Stomach (tissue), 9 donors: ENCODE data around the gene PCDHB12. TPM values are rescaled to one million over a fixed set of nuclear protein-coding genes. Genes with fewer than 3 reads are reported as not detected.
"Not testable (repeated sequence)": the region's sequence is repeated elsewhere in the genome, so short reads cannot be mapped to it uniquely, and the experiment has no call there.

ENCODE experiments used
- DNase-seq, 2 donors: peaks; one replicate each; pipeline versions ENCODE4 v3.0.0 to v3.0.0-alpha.2; 2013 to 2019
- H3K27ac ChIP-seq, 5 donors: fragments of 200-600 bp in 4 of 5; sonication (generic) in 4 of 5; one replicate each; pipeline ENCODE4 v1.5.1; 2013 to 2019; ENCODE audit warnings: mild to moderate bottlenecking in 1 of 5, moderate library complexity in 1 of 5
- H3K27me3 ChIP-seq, 3 donors: fragments of 200-600 bp; sonication (generic); one replicate each; pipeline ENCODE4 v1.5.1; 2017 to 2019; ENCODE audit warnings: mixed run types in 1 of 3
- H3K36me3 ChIP-seq, 4 donors: fragments of 200-600 bp; sonication (generic); 1 replicate in 3 of 4; 2 replicates in 1 of 4; pipeline ENCODE4 v1.5.1; 2016 to 2019
- H3K4me1 ChIP-seq, 4 donors: fragments of 200-600 bp; sonication (generic); one replicate each; pipeline ENCODE4 v1.5.1; 2016 to 2019
- H3K4me3 ChIP-seq, 4 donors: fragments of 200-600 bp; sonication (generic) in 3 of 4; one replicate each; pipeline ENCODE4 v1.5.1; 2016 to 2019; ENCODE audit warnings: mild to moderate bottlenecking in 1 of 4
- H3K9me3 ChIP-seq, 4 donors: fragments of 200-600 bp; sonication (generic); one replicate each; pipeline ENCODE4 v1.5.1; 2016 to 2019
- CTCF ChIP-seq, 7 experiments: fragments of 450-650 bp in 4 of 7; fragments of 200-600 bp in 3 of 7; sonication (generic) in 3 of 7; IDR thresholded peaks; one replicate each; pipeline ENCODE4 v1.5.1; 2016 to 2019; ENCODE audit warnings: antibody characterized with exemption in 7 of 7, control low read depth in 2 of 7, mild to moderate bottlenecking in 1 of 7
- EP300 ChIP-seq: sonication (generic); formaldehyde crosslinking; IDR thresholded peaks from one replicate; pipeline ENCODE4 v1.6.1; 2017; ENCODE audit warnings: antibody characterized with exemption
- POLR2A ChIP-seq, 4 donors: fragments of 450-650 bp; IDR thresholded peaks; one replicate each; pipeline ENCODE4 v1.6.1; 2016; ENCODE audit warnings: antibody characterized with exemption in 4 of 4, control low read depth in 2 of 4, mild to moderate bottlenecking in 1 of 4, moderate library complexity in 1 of 4
- POLR2AphosphoS5 ChIP-seq, 3 donors: sonication (generic); formaldehyde crosslinking; IDR thresholded peaks; one replicate each; pipeline ENCODE4 v1.6.1; 2016; ENCODE audit warnings: antibody characterized with exemption in 3 of 3
- WGBS, 5 donors: extraction: QIAGEN DNeasy Blood & Tissue Kit in 3 of 5; methylation state at CpG; one replicate each; pipeline versions ENCODE4 v1.1.5 to v1.1.7; 2013 to 2018; 5-methylcytosine and 5-hydroxymethylcytosine counted together
- intact Hi-C: fragments of 100-400 bp; cut with DNase I; formaldehyde crosslinking; loops from one replicate; pipeline ENCODE4 v1.15.1; 2023; ENCODE audit warnings: low total_unique reads
- polyA plus RNA-seq, 3 donors: library from polyadenylated mRNA; stranded (reverse); fragments of 200-250 nt; gene quantifications; one replicate each; pipeline ENCODE4 v1.2.3, GENCODE V29; 2013
- total RNA-seq, 5 donors: library from RNA; depleted of rRNA; stranded (reverse); fragments of >200 nt; gene quantifications; one replicate each; pipeline versions ENCODE4 v1.1.0 to v1.2.3, GENCODE V29; 2014 to 2016
- donor health status: healthy with polysubstance abuse.
- donor health status: Bipolar disorder and iron deficiency.
- donor health status: healthy.

Gene PCDHB12
- total and polyA plus RNA-seq, 8 donors = 0.19 to 8.5 (median 1.2) TPM; not detected in 1

DNA sequence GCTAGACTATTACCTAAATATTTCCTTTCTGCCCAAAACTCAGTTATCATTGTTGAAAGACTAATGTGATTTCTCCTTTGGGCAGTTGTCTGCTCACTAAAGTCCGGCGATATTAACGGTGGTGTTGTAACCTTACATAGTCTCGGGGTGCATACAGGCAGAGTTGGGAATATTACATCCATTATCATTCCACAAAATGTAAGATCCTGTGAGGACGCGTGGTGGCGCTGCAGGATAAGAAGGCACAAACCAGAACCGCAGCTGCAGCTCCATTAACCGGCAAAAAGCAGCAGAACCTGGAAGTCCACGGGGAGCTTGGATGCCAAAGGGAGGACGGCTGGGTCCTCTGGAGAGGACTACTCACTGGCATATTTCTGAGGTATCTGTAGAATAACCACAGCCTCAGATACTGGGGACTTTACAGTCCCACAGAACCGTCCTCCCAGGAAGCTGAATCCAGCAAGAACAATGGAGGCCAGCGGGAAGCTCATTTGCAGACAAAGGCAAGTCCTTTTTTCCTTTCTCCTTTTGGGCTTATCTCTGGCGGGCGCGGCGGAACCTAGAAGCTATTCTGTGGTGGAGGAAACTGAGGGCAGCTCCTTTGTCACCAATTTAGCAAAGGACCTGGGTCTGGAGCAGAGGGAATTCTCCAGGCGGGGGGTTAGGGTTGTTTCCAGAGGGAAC is 5.3 kb downstream of the PCDHB12 start, which contains the start of gene PCDHB13:
Gene PCDHB13 (plus strand): TSS at position 264 of the 684 bp plus-strand sequence. CDS start 205 bp downstream, at position 469.
- intact Hi-C loops, H3K27ac ChIP-seq, H3K4me3 ChIP-seq, H3K4me1 ChIP-seq: not testable (repeated sequence)
- H3K27me3 ChIP-seq = peaks cover 0 to 42% (median 0%) of the 10 kb centered on the region in 3 donors
- H3K36me3 ChIP-seq = peaks cover 0 to 12% (median 0%) of the 10 kb centered on the region in 4 donors
- peak; percentile 56 to 65 for DNase-seq
- TF ChIP-seq CTCF (IDR thresholded peaks at IDR 0.05) = peak in 2 of 7 experiments; percentile 13 to 28
- 4 to 13% (median 8%) methylated on average over 10 to 13 of the region's 18 CpGs for WGBS, 5 donors
- H3K9me3 ChIP-seq = peaks cover 20 to 95% (median 74%) of the 10 kb centered on the region in 4 donors

DNA sequence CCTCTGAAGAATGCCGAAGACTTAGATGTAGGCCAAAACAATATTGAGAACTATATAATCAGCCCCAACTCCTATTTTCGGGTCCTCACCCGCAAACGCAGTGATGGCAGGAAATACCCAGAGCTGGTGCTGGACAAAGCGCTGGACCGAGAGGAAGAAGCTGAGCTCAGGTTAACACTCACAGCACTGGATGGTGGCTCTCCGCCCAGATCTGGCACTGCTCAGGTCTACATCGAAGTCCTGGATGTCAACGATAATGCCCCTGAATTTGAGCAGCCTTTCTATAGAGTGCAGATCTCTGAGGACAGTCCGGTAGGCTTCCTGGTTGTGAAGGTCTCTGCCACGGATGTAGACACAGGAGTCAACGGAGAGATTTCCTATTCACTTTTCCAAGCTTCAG is 6.1 kb downstream of the PCDHB12 start:
- intact Hi-C loops, H3K4me3 ChIP-seq, DNase-seq, H3K4me1 ChIP-seq, H3K27ac ChIP-seq: not testable (repeated sequence)
- Histone ChIP-seq H3K27me3 (peaks cover 0 to 35% (median 0%) of the 10 kb centered on the region in 3 donors), H3K36me3 (peaks cover 0 to 16% (median 0%) of the 10 kb centered on the region in 4 donors), H3K9me3 (peaks cover 24 to 95% (median 74%) of the 10 kb centered on the region in 4 donors)
- WGBS, 5 donors = 54 to 66% (median 59%) methylated on average over 9 to 12 of the region's 12 CpGs

- Histone ChIP-seq H3K36me3 (peaks cover 0 to 16% (median 0%) of the 10 kb centered on the region in 4 donors), H3K9me3 (peaks cover 15 to 95% (median 74%) of the 10 kb centered on the region in 4 donors), H3K27me3 (peaks cover 0 to 26% (median 0%) of the 10 kb centered on the region in 3 donors)
- H3K4me1 ChIP-seq, intact Hi-C loops, H3K27ac ChIP-seq, H3K4me3 ChIP-seq, DNase-seq: not testable (repeated sequence)
- 25 to 42% (median 36%) methylated on average over 10 to 36 of the region's 40 CpGs for WGBS, 5 donors
These were observed 7.0 kb downstream of the PCDHB12 start for GRCh38 chr5:141215504-141215903.

DNA sequence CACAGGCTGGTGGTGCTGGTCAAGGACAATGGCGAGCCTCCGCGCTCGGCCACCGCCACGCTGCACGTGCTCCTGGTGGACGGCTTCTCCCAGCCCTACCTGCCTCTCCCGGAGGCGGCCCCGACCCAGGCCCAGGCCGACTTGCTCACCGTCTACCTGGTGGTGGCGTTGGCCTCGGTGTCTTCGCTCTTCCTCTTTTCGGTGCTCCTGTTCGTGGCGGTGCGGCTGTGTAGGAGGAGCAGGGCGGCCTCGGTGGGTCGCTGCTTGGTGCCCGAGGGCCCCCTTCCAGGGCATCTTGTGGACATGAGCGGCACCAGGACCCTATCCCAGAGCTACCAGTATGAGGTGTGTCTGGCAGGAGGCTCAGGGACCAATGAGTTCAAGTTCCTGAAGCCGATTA is 7.5 kb downstream of the PCDHB12 start:
- 31 to 51% (median 37%) methylated on average over 12 to 26 of the region's 26 CpGs for WGBS, 5 donors

DNA sequence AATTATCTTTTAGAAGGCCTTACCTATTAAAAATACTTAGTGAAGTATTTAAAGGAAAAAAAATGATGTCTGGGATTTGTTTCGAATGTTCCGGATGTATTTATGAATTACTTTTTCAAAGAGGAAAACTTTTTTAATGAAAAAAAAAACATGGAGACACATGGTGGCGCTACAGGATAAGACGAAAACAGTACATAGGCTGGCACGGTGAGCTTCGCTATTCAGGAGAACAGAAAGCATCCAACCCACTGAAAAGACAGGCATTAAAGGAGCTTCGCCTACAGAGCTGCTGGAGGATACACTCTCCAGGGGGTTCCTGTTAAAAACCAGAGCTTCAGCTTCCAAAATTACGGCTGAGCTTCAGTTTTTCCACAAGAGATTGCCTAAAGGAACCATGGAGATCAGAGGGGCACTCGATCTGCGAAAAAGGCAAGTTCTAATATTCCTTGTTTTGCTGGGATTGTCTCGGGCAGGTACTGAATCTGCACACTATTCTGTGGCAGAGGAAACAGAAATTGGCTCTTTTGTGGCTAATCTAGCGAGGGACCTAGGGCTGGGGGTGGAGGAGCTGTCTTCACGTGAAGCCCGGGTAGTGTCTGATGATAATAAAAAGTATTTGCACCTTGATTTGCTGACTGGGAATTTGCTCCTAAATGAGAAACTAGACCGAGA is 14.7 kb downstream of the PCDHB12 start, which contains the start of gene PCDHB14:
Gene PCDHB14 (plus strand): TSS at position 232 of the 672 bp plus-strand sequence. CDS start 163 bp downstream, at position 395.
- WGBS, 5 donors = 20 to 31% (median 25%) methylated on average over 15 of the region's 15 CpGs
- peaks cover 0 to 10% (median 1%) of the 10 kb centered on the region in 4 donors for H3K36me3 ChIP-seq
- no peak within 1 kb of the TSS for H3K27ac ChIP-seq
- H3K4me3 ChIP-seq = peak within 1 kb of the TSS; percentile 5 to 23 (median 14)
- intact Hi-C loops = no loop called here
- H3K4me1 ChIP-seq = no peaks in the 10 kb centered on the region
- peak in 1 of 2 donors; percentile 52 for DNase-seq
- peaks cover 27 to 97% (median 82%) of the 10 kb centered on the region in 4 donors for H3K9me3 ChIP-seq
- H3K27me3 ChIP-seq = peaks cover 0 to 23% (median 0%) of the 10 kb centered on the region in 3 donors
- TF ChIP-seq POLR2AphosphoS5 (IDR thresholded peaks at IDR 0.05) = no peak
- TF ChIP-seq EP300 = no peak
- no peak for TF ChIP-seq POLR2A (IDR thresholded peaks at IDR 0.05)
- TF ChIP-seq CTCF (IDR thresholded peaks at IDR 0.05) = no peak

More for the DNA sequence above, 7.5 kb downstream of the PCDHB12 start:
- Histone ChIP-seq H3K27me3 (peaks cover 0 to 21% (median 0%) of the 10 kb centered on the region in 3 donors), H3K36me3 (peaks cover 0 to 16% (median 1%) of the 10 kb centered on the region in 4 donors), H3K9me3 (peaks cover 12 to 95% (median 72%) of the 10 kb centered on the region in 4 donors)
- H3K27ac ChIP-seq, DNase-seq, H3K4me3 ChIP-seq, intact Hi-C loops, H3K4me1 ChIP-seq: not testable (repeated sequence)

- DNase-seq, H3K4me1 ChIP-seq, H3K4me3 ChIP-seq, H3K27ac ChIP-seq, H3K36me3 ChIP-seq, intact Hi-C loops: not testable (repeated sequence)
- H3K9me3 ChIP-seq = peaks cover 20 to 90% (median 72%) of the 10 kb centered on the region in 4 donors
- H3K27me3 ChIP-seq = peaks cover 0 to 23% (median 0%) of the 10 kb centered on the region in 3 donors
- WGBS, 5 donors = 19 to 31% (median 27%) methylated on average over 12 to 35 of the region's 40 CpGs
These were observed 16.3 kb downstream of the PCDHB12 start for GRCh38 chr5:141224844-141225243.

GRCh38 chr5:141225421-141225820 is 16.9 kb downstream of the PCDHB12 start:
- 29 to 57% (median 32%) methylated on average over 11 to 30 of the region's 30 CpGs for WGBS, 5 donors
- H3K36me3 ChIP-seq, DNase-seq, H3K27ac ChIP-seq, intact Hi-C loops, H3K4me3 ChIP-seq, H3K4me1 ChIP-seq: not testable (repeated sequence)
- Histone ChIP-seq H3K9me3 (peaks cover 20 to 88% (median 71%) of the 10 kb centered on the region in 4 donors), H3K27me3 (peaks cover 0 to 23% (median 0%) of the 10 kb centered on the region in 3 donors)
